Activated CD4-positive, alpha-beta T cell treated with anti-CD3 and anti-CD28 coated beads for 1 hour (primary cell): ENCODE measurements around the gene LILRB3.
"Not testable (repeated sequence)": the region's sequence is repeated elsewhere in the genome, so short reads cannot be mapped to it uniquely, and the experiment has no call there.

Experiments
- DNase-seq: peaks from one replicate; pipeline ENCODE4 v3.0.0-alpha.2; 2020

The LILRB3 gene

GRCh38 chr19:54222474-54223276, at the start of gene LILRB3:
Gene LILRB3 (minus strand): TSS chr19:54223007. CDS start chr19:54222976, 31 bp downstream.
- not testable (repeated sequence) for DNase-seq

DNA sequence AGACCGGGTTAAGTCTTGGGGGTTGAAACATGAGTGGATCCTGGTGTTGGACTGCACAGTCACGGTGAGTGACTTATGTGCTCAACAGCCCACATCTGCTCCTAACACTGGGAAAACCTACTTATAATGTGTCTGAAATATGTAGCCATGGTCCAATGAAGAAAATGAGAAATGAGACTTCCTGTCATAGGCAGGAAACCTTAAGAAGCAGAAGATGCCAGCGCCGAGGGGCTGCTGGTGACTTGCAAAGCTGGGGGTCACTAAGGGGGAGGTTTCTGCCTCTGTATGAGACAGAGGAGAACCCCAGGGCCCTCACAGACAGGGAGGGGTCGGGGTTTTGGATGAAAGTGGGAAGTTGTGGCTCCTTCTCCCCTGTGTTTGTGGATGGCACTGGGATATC, 49.4 kb upstream of the LILRB3 start:
- DNase-seq, result not testable (repeated sequence)

GRCh38 chr19:54271587-54271986, 48.8 kb upstream of the LILRB3 start:
- not testable (repeated sequence) for DNase-seq

DNA sequence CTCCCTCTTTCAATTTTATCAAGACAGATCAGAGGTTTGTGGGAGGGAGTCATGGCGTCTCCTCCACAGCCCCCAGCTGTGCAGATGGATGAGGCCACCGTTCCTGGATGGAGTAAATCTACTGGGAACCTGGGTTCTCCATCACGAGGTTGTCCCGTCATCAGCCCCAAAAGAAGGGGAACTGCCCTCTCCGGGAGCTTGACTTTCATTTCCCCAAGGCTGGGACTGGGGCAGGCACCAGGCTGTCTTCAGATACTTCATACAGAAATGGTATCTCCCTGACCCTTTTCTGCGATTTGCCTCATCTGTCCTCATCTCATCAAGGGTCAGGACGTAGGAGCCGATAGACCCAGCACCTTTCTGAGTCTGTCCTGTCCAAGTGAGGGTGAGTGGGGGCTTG, 48.3 kb upstream of the LILRB3 start:
- DNase-seq, result no peak

DNA sequence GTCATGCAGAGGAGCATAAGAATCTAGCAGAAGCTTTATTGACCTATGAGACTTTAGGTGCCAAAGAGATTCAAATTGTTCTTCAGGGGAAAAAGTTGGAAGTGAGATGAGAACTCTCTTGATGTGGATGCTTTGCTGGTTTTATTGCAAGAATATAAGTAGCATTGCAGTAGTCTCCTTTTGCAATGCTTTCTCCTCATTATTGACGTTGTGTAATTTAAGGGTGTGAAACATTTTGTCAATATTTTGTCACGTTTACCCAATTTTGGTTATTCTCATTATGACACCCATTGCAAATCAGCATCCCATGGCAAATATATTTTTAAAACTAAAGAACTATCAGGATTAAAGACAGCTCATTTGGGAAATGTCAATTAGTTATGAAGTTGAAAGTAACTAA, 46.1 kb upstream of the LILRB3 start:
- no peak for DNase-seq

DNA sequence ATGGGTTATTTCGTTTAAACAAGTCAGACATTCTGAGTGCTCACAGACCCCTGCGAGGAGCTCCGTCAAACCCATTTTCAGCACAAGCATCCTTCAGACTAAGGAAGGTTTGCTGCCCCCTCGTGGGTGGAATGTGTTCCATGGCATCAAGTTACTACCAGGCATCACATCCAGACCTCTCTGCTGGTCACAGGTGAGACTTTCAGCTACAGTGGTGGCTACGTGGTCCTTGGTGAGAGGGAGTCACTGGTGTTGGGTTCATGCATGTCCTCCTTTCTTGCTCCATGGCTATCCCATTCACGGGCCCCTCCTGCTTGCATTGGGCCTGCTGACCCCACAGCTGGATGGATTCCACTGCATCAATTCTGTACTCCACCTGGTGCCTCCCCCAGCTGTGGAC, 43.3 kb upstream of the LILRB3 start:
- peak; percentile 42 for DNase-seq

- DNase-seq, result no peak
Measured at GRCh38 chr19:54262470-54262869, 39.7 kb upstream of the LILRB3 start.

DNA sequence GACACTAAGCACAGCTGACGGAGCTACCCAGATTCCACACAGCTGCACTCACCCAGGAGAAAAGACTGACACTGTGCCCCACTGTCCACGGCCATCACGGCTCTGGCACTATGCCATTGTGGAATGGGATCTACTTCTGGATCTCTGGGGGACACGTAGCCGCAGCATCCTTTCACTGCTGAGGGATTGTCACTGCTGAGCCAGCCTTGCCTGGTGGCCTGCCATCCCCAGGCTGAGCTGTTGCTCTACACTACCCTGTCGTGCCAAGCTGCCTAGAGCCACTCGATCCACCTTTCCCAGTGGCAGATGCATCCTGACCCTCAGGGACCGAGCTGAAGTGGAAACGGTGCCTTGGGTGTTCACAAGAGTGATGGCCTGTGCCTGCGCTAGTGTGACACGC, 39.3 kb upstream of the LILRB3 start:
- no peak for DNase-seq

GRCh38 chr19:54257116-54257480, 34.3 kb upstream of the LILRB3 start, which contains the start of gene LILRB5:
Gene LILRB5 (minus strand): TSS chr19:54257273. CDS start chr19:54257193, 80 bp downstream.
- no peak for DNase-seq

GRCh38 chr19:54256250-54257115, 33.7 kb upstream of the LILRB3 start:
- DNase-seq, result no peak

DNA sequence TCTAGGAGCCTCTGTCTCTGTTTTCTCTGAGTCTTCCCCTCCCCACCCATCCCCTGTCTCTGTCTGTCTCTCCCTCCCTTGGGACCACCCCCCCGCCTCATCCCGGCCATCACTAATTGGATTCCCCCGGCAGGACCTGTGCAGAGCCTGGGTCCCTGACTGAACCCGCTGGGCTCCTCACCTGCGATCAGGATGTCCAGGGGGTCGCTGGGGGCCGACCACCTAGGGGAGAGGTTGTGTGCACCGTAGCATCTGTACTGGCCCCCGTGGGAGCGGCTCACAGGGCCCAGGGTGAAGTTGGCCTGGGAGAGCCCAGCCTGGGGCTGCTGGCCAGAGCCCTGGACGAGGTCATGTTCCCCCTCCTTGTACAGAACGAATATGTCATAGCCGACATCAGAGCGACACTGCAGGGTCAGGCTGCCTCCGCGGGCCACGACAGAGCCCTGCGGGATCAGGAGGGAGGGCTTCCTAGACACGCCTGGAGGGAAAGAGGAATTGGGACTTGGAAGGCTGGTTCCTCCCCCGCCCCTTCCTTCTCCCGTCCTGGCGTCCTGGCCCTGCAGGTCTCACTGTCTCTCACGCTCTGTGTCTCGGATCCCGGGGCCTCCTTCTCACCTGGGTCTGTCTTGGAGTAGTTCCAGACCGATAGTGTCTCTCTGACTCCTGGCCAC, 32.4 kb upstream of the LILRB3 start:
- no peak for DNase-seq

GRCh38 chr19:54254195-54254906, 31.5 kb upstream of the LILRB3 start:
- DNase-seq, result no peak

GRCh38 chr19:54253331-54254194, 30.8 kb upstream of the LILRB3 start:
- DNase-seq, result no peak

DNA sequence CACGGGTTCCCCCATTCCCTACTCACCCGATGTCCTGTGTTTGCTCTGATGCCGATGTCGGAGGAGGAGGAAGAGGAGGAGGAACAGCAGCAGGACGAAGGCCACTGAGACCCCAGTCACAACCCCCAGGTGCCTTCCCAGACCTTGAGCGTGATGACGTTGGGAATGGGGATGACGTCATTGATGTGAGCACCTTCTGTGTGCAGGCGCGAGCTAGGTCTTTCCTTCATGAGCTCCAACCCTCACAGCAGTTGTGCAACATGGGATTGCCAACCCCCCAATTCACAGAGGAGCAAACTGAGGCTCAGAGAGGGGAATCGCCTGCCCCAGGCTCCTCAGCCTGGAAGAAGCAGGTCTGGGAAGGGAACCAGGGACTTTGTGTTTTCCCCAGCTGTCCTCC, 30.0 kb upstream of the LILRB3 start:
- DNase-seq, result no peak

DNA sequence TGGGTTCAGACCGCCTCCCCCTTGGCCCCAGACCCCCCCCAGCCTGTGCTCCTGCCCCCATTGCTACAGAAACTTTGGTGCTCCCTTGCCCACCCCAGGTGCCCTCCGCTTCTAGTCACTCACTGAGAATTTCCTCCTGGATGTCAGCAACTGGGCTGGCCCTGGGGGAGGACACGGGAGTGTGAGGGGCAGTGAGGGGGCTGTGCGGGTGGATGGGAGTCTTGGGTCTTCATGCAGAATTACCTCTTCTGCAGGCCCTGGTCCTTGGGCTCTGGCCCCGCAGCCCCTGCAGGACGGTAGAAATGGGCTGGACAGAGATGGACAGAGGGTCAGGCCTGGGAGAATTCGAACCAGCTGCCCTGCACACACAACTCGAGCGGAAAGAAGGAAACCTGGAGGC, 29.4 kb upstream of the LILRB3 start:
- DNase-seq, result no peak

- DNase-seq, result no peak
Measured at GRCh38 chr19:54248016-54248601, 25.3 kb upstream of the LILRB3 start.

- DNase-seq, result no peak
Measured at GRCh38 chr19:54247106-54247930, 24.5 kb upstream of the LILRB3 start.

DNA sequence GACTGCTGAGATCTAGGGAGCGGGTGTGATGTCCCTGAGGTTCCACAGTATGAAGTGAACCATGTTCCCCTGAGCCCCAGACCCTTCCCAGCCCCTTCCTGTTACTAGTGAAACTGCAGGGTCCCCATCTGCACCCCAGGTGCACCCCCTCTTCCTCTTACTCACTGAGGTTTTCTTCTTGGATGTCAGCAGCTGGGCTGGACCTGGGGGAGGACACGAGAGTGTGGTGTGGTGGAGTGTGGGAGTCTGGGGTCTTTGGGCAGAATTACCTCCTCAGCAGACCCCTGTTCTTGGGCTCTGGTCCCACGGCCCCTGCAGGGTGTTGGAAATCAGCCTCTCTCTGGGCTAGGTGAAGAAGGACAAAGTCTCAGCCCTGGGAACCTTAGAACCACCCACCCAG, 23.1 kb upstream of the LILRB3 start:
- no peak for DNase-seq

DNA sequence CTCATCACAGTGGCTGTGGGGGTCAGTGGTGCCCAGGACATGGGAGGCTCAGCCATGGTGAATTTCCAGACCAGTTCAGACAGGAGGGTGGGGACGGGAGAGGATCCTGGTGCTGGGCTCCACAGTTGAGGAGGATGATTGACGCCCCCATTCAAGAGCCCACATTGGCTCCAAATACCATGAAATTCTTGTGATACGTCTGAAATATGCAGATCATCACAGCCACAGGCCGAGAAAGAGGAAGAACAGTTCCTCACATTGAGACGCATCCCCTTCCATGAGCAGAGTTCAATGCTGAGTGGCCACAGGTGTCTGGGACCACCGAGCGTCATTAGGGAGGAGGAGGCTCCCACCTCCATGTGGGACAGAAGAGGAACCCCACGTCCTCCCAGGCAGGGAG, 21.0 kb upstream of the LILRB3 start:
- DNase-seq, result not testable (repeated sequence)

DNA sequence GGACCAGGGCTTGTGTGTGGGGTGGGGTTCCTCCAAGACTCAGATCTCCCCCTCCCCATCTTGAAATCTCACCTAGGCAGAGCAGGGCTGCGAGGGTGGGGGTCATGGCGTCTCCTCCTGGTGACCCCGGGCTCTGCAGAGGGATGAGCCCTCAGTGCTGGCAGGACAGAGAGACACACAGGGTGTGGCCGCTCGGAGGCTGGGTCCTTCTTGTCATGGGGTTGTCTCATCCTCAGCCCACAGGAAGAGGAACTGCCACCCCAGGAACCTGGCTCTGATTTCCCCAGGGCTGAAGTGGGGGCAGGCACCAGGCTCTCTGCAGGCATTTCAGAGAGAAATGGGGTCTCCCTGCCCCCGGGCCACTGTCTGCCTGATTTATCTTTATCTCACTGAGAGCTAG, 19.8 kb upstream of the LILRB3 start, which contains the start of gene LILRA6:
Gene LILRA6, minus strand, starts transcription at position 145 of the 400 bp plus-strand sequence.
- DNase-seq, result not testable (repeated sequence)
